ENCODE results near the gene CARS2.

The CARS2 gene

DNA sequence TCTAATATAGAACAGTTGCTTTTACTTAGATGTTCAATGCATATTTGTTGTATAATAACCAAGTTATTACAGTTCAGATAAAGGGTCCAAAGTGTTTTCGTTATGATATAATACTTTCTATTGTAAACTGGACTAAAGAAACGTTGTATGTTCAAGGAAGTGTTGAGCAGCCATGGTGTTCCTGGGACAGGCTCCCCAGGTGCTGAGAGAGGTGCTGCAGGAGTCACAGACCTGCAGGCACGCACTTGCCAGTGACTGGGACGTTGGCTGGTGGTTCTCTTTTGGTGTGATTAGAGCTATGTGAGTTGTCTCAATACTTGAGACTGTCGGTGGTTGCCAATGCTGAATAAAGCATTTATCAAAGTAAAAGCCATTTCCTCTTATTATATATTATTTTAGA, 17.1 kb upstream of the CARS2 start:
- TF ChIP-seq TEAD4 (IDR thresholded peaks at IDR 0.05) (no peak), CEBPB (IDR thresholded peaks at IDR 0.05) (no peak), EP300 (IDR thresholded peaks at IDR 0.05; ENCODE audit: borderline replicate concordance) (no peak), NFIC (IDR thresholded peaks at IDR 0.05) (no peak), EGR1 (IDR thresholded peaks at IDR 0.05) (no peak), CREB1 (IDR thresholded peaks at IDR 0.05; ENCODE audit: low read depth) (no peak), TCF12 (IDR thresholded peaks at IDR 0.05; ENCODE audit: low read depth) (no peak), ZBTB7A (IDR thresholded peaks at IDR 0.05; ENCODE audit: low read depth) (no peak), FOXM1 (IDR thresholded peaks at IDR 0.05; ENCODE audit: borderline replicate concordance, low read depth) (no peak), RAD21 (IDR thresholded peaks at IDR 0.05; ENCODE audit: low read depth) (no peak), YY1 (IDR thresholded peaks at IDR 0.05; ENCODE audit: low read depth) (no peak), TAF1 (IDR thresholded peaks at IDR 0.05; ENCODE audit: low read depth) (no peak)
- TF ChIP-seq, protein P1, sequence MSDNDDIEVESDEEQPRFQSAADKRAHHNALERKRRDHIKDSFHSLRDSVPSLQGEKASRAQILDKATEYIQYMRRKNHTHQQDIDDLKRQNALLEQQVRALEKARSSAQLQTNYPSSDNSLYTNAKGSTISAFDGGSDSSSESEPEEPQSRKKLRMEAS (IDR thresholded peaks at IDR 0.05): no peak
- TF ChIP-seq, protein P2, sequence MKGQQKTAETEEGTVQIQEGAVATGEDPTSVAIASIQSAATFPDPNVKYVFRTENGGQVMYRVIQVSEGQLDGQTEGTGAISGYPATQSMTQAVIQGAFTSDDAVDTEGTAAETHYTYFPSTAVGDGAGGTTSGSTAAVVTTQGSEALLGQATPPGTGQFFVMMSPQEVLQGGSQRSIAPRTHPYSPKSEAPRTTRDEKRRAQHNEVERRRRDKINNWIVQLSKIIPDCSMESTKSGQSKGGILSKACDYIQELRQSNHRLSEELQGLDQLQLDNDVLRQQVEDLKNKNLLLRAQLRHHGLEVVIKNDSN (IDR thresholded peaks at IDR 0.05): no peak
- TF ChIP-seq, protein P3, sequence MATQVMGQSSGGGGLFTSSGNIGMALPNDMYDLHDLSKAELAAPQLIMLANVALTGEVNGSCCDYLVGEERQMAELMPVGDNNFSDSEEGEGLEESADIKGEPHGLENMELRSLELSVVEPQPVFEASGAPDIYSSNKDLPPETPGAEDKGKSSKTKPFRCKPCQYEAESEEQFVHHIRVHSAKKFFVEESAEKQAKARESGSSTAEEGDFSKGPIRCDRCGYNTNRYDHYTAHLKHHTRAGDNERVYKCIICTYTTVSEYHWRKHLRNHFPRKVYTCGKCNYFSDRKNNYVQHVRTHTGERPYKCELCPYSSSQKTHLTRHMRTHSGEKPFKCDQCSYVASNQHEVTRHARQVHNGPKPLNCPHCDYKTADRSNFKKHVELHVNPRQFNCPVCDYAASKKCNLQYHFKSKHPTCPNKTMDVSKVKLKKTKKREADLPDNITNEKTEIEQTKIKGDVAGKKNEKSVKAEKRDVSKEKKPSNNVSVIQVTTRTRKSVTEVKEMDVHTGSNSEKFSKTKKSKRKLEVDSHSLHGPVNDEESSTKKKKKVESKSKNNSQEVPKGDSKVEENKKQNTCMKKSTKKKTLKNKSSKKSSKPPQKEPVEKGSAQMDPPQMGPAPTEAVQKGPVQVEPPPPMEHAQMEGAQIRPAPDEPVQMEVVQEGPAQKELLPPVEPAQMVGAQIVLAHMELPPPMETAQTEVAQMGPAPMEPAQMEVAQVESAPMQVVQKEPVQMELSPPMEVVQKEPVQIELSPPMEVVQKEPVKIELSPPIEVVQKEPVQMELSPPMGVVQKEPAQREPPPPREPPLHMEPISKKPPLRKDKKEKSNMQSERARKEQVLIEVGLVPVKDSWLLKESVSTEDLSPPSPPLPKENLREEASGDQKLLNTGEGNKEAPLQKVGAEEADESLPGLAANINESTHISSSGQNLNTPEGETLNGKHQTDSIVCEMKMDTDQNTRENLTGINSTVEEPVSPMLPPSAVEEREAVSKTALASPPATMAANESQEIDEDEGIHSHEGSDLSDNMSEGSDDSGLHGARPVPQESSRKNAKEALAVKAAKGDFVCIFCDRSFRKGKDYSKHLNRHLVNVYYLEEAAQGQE (IDR thresholded peaks at IDR 0.05; ENCODE audit: low read depth): no peak

DNA sequence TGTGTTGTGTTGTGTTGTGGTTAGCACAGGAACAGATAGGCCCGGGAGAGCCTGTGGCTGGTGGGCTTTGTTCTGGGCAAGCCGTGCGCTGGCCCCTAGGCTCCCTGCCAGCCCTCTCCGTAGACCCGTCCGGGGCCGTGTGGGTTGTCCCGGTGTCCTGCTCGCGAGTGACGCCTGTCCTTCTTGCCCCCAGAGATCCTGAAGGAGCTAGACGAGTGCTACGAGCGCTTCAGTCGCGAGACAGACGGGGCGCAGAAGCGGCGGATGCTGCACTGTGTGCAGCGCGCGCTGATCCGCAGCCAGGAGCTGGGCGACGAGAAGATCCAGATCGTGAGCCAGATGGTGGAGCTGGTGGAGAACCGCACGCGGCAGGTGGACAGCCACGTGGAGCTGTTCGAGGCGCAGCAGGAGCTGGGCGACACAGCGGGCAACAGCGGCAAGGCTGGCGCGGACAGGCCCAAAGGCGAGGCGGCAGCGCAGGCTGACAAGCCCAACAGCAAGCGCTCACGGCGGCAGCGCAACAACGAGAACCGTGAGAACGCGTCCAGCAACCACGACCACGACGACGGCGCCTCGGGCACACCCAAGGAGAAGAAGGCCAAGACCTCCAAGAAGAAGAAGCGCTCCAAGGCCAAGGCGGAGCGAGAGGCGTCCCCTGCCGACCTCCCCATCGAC, 13.3 kb upstream of the CARS2 start:
- no peak for TF ChIP-seq TEAD4 (IDR thresholded peaks at IDR 0.05)
- no peak for TF ChIP-seq RAD21 (IDR thresholded peaks at IDR 0.05; ENCODE audit: low read depth)

DNA sequence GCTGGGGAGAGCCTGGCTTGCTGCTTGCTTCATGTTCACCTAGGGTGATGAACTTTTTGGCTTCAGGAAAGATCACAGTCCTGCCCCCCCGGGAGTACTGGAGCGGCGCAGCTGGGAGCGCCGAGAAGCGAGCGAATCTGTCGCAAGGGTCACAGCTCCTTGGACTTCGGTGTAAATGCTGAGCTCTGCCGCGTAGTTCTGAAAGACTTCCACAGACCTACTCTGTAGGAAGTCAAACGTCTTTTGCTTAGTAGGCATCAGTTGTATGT, 10.3 kb upstream of the CARS2 start:
- no peak for TF ChIP-seq CEBPB (IDR thresholded peaks at IDR 0.05)
- TF ChIP-seq YY1 (IDR thresholded peaks at IDR 0.05; ENCODE audit: low read depth): no peak
- TF ChIP-seq TCF12 (IDR thresholded peaks at IDR 0.05; ENCODE audit: low read depth): no peak
- no peak for TF ChIP-seq EGR1 (IDR thresholded peaks at IDR 0.05)
- no peak for TF ChIP-seq TAF1 (IDR thresholded peaks at IDR 0.05; ENCODE audit: low read depth)
- TF ChIP-seq RAD21 (IDR thresholded peaks at IDR 0.05; ENCODE audit: low read depth): no peak
- TF ChIP-seq EP300 (IDR thresholded peaks at IDR 0.05; ENCODE audit: borderline replicate concordance): no peak
- TF ChIP-seq FOXM1 (IDR thresholded peaks at IDR 0.05; ENCODE audit: borderline replicate concordance, low read depth): no peak
- TF ChIP-seq, protein P1 (IDR thresholded peaks at IDR 0.05): no peak
- no peak for TF ChIP-seq CREB1 (IDR thresholded peaks at IDR 0.05; ENCODE audit: low read depth)

DNA sequence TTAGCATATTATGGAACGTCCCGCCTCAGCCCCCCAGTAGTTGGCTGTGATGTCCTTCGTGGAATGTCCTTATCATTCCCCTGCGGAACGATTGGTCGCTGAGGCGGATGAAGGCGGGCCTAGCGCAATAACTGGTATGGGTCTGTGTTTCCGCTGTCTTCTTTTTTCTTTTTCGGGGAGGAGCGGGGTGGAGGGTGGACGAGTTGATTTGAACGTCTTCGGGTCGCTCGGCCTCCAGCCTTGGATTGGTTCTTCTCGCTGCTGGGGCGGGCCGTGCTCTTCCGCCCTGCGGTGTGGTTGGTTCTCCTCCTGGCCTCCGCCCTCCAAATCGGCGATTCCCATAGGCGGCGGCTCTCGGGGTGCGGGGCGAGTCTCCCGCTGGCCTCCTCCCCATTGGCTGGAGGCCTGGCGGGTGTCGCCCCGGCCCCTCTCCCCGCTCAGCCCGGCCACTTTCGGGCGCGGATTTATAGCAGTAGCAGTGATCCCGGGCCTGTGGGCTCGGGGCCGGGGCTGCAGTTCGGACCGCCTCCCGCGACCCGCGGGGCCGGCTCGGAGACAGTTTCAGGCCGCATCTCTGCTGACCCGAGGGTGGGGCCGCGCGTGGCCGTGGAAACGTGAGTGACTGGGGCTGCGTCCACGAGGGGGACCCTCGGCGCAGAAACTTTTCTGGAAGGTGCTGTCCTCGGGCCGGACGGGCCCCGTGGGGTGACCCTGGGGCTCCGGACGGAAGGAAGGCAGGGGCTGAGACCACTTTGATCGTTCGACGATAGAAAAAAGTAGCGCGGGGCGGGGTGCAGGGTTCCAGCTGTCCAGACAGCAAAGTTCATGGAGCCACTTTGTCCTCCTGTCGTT, 9.7 kb upstream of the CARS2 start:
- TF ChIP-seq EGR1 (IDR thresholded peaks at IDR 0.05) (no peak), CREB1 (IDR thresholded peaks at IDR 0.05; ENCODE audit: low read depth) (peak; percentile 18), TEAD4 (IDR thresholded peaks at IDR 0.05) (peak; percentile 48), TAF1 (IDR thresholded peaks at IDR 0.05; ENCODE audit: low read depth) (peak; percentile 73)
- TF ChIP-seq, protein P1 (IDR thresholded peaks at IDR 0.05): no peak; the same call in 1 of the 2 replicates

DNA sequence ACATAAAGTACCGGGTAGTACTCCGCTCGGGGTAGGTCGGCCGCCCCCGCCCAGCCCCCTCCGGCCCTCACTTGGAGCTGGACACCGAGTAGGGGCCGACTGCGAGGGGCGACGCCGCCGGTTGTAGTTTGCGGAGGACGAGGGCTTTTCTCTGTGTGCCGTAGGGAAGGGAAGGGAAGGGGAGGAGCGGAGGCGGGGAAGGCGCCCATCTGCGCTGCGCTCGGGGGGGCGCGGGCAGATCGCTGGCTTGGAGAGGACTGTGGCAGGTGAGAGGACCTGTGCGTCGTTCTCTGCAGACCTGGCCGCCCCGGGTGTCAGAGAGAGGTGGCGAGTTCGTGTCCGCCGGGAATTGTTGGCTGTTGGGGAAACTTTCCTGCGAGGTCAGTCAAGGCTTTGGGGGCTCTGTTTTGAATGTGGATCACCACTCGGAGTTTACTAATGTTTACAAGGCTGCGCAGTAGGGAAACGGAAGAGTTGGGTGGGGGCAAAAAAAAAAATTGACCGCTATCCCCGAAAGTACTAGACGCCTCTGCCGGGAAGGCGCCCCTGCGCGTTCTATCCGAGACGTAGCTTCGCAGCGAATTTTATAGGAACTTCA, 9.0 kb upstream of the CARS2 start:
- TF ChIP-seq, protein P2 (IDR thresholded peaks at IDR 0.05): no peak
- TF ChIP-seq CREB1 (IDR thresholded peaks at IDR 0.05; ENCODE audit: low read depth): no peak
- TF ChIP-seq, protein P3 (IDR thresholded peaks at IDR 0.05; ENCODE audit: low read depth): no peak
- no peak for TF ChIP-seq EP300 (IDR thresholded peaks at IDR 0.05; ENCODE audit: borderline replicate concordance)
- TF ChIP-seq NFIC (IDR thresholded peaks at IDR 0.05): no peak
- no peak for TF ChIP-seq TEAD4 (IDR thresholded peaks at IDR 0.05)
- peak; percentile 46 for TF ChIP-seq TAF1 (IDR thresholded peaks at IDR 0.05; ENCODE audit: low read depth)
- TF ChIP-seq, protein P1 (IDR thresholded peaks at IDR 0.05): no peak; the same call in none of the 2 replicates
- no peak for TF ChIP-seq ZBTB7A (IDR thresholded peaks at IDR 0.05; ENCODE audit: low read depth)
- peak; percentile 59 for TF ChIP-seq TCF12 (IDR thresholded peaks at IDR 0.05; ENCODE audit: low read depth)
- TF ChIP-seq CEBPB (IDR thresholded peaks at IDR 0.05): 0 out of 2 replicates have a peak, but pooled peaks have one; percentile 3
- TF ChIP-seq EGR1 (IDR thresholded peaks at IDR 0.05): peak; percentile 34; the same call in 1 of the 2 replicates
- TF ChIP-seq RAD21 (IDR thresholded peaks at IDR 0.05; ENCODE audit: low read depth): no peak
- no peak for TF ChIP-seq FOXM1 (IDR thresholded peaks at IDR 0.05; ENCODE audit: borderline replicate concordance, low read depth)
- peak; percentile 35; the same call in 1 of the 2 replicates for TF ChIP-seq YY1 (IDR thresholded peaks at IDR 0.05; ENCODE audit: low read depth)

Measured in Ishikawa (cell line).